Diencephalon (tissue), 1 donor: ENCODE results near the gene LRRC72. TPM values are rescaled to one million over a fixed set of nuclear protein-coding genes. Genes with fewer than 3 reads are reported as not detected.

Experiments used
- total RNA-seq: library from RNA; depleted of rRNA; stranded (reverse); fragments of >200 nt; gene quantifications from one replicate; pipeline ENCODE4 v1.2.3, GENCODE V29; 2014

The LRRC72 gene
- not detected for total RNA-seq

DNA sequence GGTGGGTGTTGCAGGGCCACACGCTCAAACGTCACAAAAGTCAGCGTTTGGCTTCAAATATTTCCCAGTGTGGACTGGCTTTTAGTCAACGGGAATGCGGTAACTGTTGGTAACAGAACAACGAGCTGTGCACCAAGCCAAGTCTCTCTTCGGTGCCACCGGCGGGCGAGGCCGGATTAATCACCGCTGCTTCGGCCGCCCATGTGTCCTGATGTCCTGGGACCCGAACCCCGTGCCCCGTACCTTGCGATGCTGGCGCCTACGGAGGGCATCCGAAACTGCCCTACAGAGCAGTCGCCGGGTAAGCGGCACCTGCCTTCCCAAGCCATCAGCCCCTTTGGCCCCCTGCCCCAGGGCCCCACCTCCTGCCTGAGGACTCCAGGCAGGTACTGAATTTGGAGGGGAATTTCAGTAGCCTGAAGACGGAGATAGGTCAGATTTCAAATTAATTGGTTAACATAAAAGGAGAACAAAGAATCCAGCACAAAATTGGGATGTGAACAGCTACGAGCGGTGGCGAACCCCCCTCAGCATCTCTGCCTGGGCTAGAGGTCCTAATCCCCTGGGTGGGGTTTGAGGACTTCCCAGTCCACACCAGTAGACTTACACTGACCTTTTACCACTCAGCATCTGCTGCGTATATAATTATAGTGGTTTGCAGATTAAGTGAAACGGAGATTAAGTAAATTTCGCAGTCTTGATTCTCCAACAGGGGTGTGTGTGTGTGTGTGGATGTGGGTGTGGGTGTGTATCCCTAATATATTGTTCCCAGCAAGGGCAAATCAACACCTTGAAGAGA is at the start of gene LRRC72:
TSS of gene LRRC72 (plus strand) at position 84 of the 799 bp plus-strand sequence. CDS start at position 212, 128 bp downstream.

Other genes with a start within 250 kb of the LRRC72 start
- 11.8 TPM for gene CRPPA, start 105.3 kb upstream of the LRRC72 start, total RNA-seq
- 9.7 TPM for gene SOSTDC1, start 61.1 kb upstream of the LRRC72 start, total RNA-seq
- gene ANKMY2, start 118.9 kb downstream of the LRRC72 start, total RNA-seq: 65.5 TPM
- 57.7 TPM for gene BZW2, start 119.4 kb downstream of the LRRC72 start, total RNA-seq
- 111 TPM for gene TSPAN13, start 226.9 kb downstream of the LRRC72 start, total RNA-seq